Measurements from ENCODE around the gene WFS1. TPM values are rescaled to one million over a fixed set of nuclear protein-coding genes. Genes with fewer than 3 reads are reported as not detected.
A peak's percentile ranks its signal among the peaks of the same experiment; 100 is the strongest.

The WFS1 gene
- total RNA-seq, 1 donor from 2014 or later, result 104 TPM

- DNase-seq, result no peak
- H3K4me1 ChIP-seq, result peaks cover 15% of the 10 kb centered on the region
- peak overlapping the region; percentile 73 for H3K27ac ChIP-seq (replicated peaks)
- intact Hi-C loops (cut with micrococcal nuclease), result no loop called here
- no peak for TF ChIP-seq CTCF (IDR thresholded peaks at IDR 0.05; ENCODE audit: borderline replicate concordance)
- H3K4me3 ChIP-seq, result peak overlapping the region; percentile 74
- H3K36me3 ChIP-seq, result peaks cover 2% of the 10 kb centered on the region
- H3K9me3 ChIP-seq (replicated peaks), result peaks cover 6% of the 10 kb centered on the region
- no peaks in the 10 kb centered on the region for H3K27me3 ChIP-seq (ENCODE audit: low read depth)
Measured at GRCh38 chr4:6309777-6310176, 40.1 kb downstream of the WFS1 start.

GRCh38 chr4:6313216-6313615 lies 43.6 kb downstream of the WFS1 start:
- Histone ChIP-seq H3K27me3 (ENCODE audit: low read depth) (peaks cover 3% of the 10 kb centered on the region), H3K36me3 (no peaks in the 10 kb centered on the region), H3K27ac (replicated peaks) (no peak overlapping the region), H3K4me3 (no peak overlapping the region), H3K9me3 (replicated peaks) (peaks cover 5% of the 10 kb centered on the region), H3K4me1 (peaks cover 15% of the 10 kb centered on the region)
- DNase-seq, result no peak
- intact Hi-C loops (cut with micrococcal nuclease), result no loop called here
- TF ChIP-seq CTCF (IDR thresholded peaks at IDR 0.05; ENCODE audit: borderline replicate concordance), result no peak

GRCh38 chr4:6316461-6317003 lies 46.9 kb downstream of the WFS1 start:
- Histone ChIP-seq H3K27ac (replicated peaks) (no peak overlapping the region), H3K27me3 (ENCODE audit: low read depth) (peaks cover 3% of the 10 kb centered on the region), H3K36me3 (no peaks in the 10 kb centered on the region), H3K9me3 (replicated peaks) (peaks cover 7% of the 10 kb centered on the region), H3K4me1 (no peaks in the 10 kb centered on the region), H3K4me3 (no peak overlapping the region)
- no peak for DNase-seq
- intact Hi-C loops (cut with micrococcal nuclease), result no loop called here
- TF ChIP-seq CTCF (IDR thresholded peaks at IDR 0.05; ENCODE audit: borderline replicate concordance), result no peak

GRCh38 chr4:6318206-6318605 lies 48.6 kb downstream of the WFS1 start:
- no peak for DNase-seq
- no peak overlapping the region for H3K27ac ChIP-seq (replicated peaks)
- H3K27me3 ChIP-seq (ENCODE audit: low read depth), result peaks cover 3% of the 10 kb centered on the region
- TF ChIP-seq CTCF (IDR thresholded peaks at IDR 0.05; ENCODE audit: borderline replicate concordance), result no peak
- H3K36me3 ChIP-seq, result no peaks in the 10 kb centered on the region
- no peaks in the 10 kb centered on the region for H3K4me1 ChIP-seq
- intact Hi-C loops (cut with micrococcal nuclease), result no loop called here
- peaks cover 7% of the 10 kb centered on the region for H3K9me3 ChIP-seq (replicated peaks)
- no peak overlapping the region for H3K4me3 ChIP-seq

- intact Hi-C loops (cut with micrococcal nuclease), result no loop called here
- Histone ChIP-seq H3K36me3 (no peaks in the 10 kb centered on the region), H3K27me3 (ENCODE audit: low read depth) (peaks cover 3% of the 10 kb centered on the region), H3K9me3 (replicated peaks) (peaks cover 7% of the 10 kb centered on the region), H3K4me1 (peaks cover 5% of the 10 kb centered on the region), H3K27ac (replicated peaks) (no peak overlapping the region), H3K4me3 (no peak overlapping the region)
- DNase-seq, result no peak
- no peak for TF ChIP-seq CTCF (IDR thresholded peaks at IDR 0.05; ENCODE audit: borderline replicate concordance)
Measured at GRCh38 chr4:6319530-6320150, 50.0 kb downstream of the WFS1 start.
